Urinary bladder (tissue), 4 donors: ENCODE measurements around the gene GRIA3. TPM values are rescaled to one million over a fixed set of nuclear protein-coding genes. Genes with fewer than 3 reads are reported as not detected.

Source experiments
- DNase-seq: peaks from one replicate; pipeline ENCODE4 v3.0.0-alpha.2; 2015; ENCODE audit errors: extremely low spot score
- H3K27ac ChIP-seq: one replicate; pipeline ENCODE4 v1.5.1; 2013; ENCODE audit warnings: low read depth, mild to moderate bottlenecking, moderate library complexity
- H3K36me3 ChIP-seq: one replicate; pipeline ENCODE4 v1.6.1; 2013; ENCODE audit warnings: mild to moderate bottlenecking, moderate library complexity; ENCODE audit not compliant: insufficient read depth
- H3K4me1 ChIP-seq: one replicate; pipeline ENCODE4 v1.6.1; 2013; ENCODE audit warnings: mild to moderate bottlenecking, moderate library complexity; ENCODE audit not compliant: insufficient read depth
- H3K4me3 ChIP-seq: one replicate; pipeline ENCODE4 v1.5.1; 2013; ENCODE audit warnings: low read depth, low read length
- WGBS: extraction: QIAGEN DNeasy Blood & Tissue Kit; methylation state at CpG from one replicate; pipeline ENCODE4 v1.1.7; 2013; 5-methylcytosine and 5-hydroxymethylcytosine counted together
- polyA plus RNA-seq: library from polyadenylated mRNA; stranded (reverse); fragments of 200-250 nt; gene quantifications from one replicate; pipeline ENCODE4 v1.2.3, GENCODE V29; 2013
- total RNA-seq: library from RNA; depleted of rRNA; stranded (reverse); fragments of >200 nt; gene quantifications from one replicate; pipeline ENCODE4 v1.2.3, GENCODE V29; 2014
- donor health status: healthy with polysubstance abuse.
- donor health status: healthy.

Gene GRIA3
- total and polyA plus RNA-seq, 2 donors = 0.94 to 6.0 TPM

DNA sequence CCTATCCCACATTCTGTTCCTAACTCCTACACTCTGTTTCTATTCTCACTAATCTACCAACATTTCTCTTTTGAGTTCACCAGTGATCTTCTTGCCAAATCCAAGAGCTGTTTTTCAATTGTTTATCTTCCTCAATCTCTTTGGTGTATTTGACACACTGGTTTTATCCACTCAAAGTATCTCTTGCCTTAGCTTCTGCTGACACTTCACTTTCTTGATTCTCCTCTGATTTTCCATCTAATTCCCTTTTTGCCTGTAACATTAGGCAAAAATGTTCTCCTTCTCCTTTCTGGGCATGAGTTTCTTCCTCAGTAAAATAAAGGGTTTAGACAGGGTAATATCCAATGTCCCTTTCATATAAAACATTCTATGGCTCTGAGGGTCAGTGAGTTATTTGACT, 26.2 kb downstream of the GRIA3 start:
- H3K36me3 ChIP-seq = no peaks in the 10 kb centered on the region
- no peak overlapping the region for H3K27ac ChIP-seq
- H3K4me3 ChIP-seq = no peak overlapping the region
- no peaks in the 10 kb centered on the region for H3K4me1 ChIP-seq
- DNase-seq = no peak

DNA sequence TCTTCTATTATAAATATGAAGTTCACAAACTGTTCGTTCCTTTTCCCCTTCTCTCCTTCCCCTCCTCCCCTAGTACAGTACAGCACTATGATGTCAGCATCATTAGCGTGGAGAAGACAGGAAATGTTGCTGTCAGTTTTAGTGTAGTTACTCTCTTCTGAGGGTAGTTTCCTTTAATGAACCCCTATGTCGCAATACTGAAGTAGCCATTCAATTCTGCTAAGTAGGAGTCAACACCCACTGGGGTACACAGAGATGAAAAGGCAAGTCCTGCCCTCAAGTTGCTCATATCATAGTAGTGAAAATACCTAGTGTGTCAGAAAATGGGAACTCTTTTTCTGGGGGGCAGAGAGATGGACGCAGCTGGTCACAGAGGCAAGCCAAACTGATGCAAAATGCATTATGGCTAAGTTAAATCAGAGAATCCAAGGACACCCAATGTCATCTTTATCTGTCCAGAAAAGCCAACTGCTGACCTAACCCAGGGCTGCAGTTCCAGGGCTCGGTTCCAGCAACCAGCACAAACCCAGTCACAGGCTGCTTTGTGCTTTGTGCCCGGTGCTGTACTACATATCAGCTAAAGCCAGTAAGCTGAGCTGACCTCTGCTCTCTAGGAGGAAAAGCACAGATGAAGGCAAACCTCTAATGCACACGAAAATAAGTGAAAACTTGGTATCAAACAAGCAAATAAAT, 31.5 kb downstream of the GRIA3 start:
- Histone ChIP-seq H3K36me3 (no peaks in the 10 kb centered on the region), H3K4me3 (no peak overlapping the region), H3K4me1 (no peaks in the 10 kb centered on the region), H3K27ac (no peak overlapping the region)
- 68% methylated on average over 7 of the region's 7 CpGs for WGBS
- no peak for DNase-seq

DNA sequence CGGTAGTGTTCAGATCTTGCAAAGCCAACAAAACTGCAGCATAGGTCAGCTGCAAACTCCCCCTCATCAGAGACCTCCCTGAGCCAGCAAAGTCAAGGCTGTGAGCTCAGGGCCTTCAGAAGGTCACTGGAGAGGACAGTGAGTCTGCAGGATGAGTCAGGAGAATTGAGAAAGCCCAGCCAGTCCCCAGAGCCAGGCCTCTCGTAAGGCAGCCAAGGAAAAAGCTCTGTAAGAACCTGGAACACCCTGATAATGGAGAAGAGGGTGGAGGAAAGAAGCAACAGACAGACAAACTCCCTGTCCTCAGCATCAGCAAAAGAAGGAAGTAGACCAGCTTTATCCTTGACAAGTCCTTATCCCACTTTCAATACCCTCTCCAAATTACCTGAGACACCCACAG, 33.0 kb downstream of the GRIA3 start:
- no peaks in the 10 kb centered on the region for H3K4me1 ChIP-seq

DNA sequence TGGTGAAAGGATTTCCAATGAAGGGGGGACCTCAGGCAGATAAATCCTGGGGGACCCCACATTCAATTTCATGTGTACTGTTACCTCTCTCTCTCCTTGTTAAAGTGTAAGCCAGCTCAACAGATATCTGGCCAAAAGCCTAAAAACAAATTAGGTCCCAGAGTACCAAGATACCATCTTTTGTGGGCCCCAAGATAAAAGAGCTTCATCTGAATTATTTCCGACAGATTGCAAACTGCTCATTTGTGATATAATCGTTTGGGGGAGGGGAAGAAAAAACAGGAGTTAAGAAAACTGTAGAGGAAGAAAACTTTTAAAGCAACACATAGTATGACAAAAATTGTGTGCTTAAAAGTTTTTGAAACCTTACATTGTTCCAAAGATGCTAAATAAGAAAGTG, 33.6 kb downstream of the GRIA3 start:
- Histone ChIP-seq H3K4me3 (no peak overlapping the region), H3K4me1 (no peaks in the 10 kb centered on the region), H3K27ac (no peak overlapping the region), H3K36me3 (no peaks in the 10 kb centered on the region)
- WGBS = 83% methylated on average over 2 of the region's 2 CpGs
- DNase-seq = no peak

More for the DNA sequence above, 33.0 kb downstream of the GRIA3 start:
- H3K4me3 ChIP-seq = no peak overlapping the region
- DNase-seq = no peak
- no peaks in the 10 kb centered on the region for H3K36me3 ChIP-seq
- 56% methylated on average over 2 of the region's 2 CpGs for WGBS
- H3K27ac ChIP-seq = no peak overlapping the region

DNA sequence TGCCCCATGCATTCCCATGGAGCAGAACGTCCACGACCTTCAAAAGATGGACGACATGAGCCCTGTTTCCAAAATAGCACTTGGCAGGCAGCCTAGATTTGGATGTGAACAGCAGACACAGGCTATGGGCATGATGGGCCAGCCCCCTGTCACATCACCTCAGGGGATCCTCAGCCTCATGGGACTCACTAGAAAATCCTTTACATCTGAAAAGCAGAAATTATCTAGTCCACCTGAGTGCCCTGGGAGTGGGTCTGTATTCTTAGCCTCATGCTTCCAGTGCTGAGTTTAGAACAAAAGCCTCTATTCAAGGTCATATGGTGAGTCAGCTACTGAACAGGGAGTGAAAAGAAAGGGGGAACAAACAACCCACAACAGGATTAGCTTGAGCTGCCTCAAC, 35.8 kb downstream of the GRIA3 start:
- WGBS = 34% methylated on average over 3 of the region's 3 CpGs
- Histone ChIP-seq H3K4me3 (no peak overlapping the region), H3K36me3 (no peaks in the 10 kb centered on the region), H3K27ac (no peak overlapping the region), H3K4me1 (no peaks in the 10 kb centered on the region)
- no peak for DNase-seq

DNA sequence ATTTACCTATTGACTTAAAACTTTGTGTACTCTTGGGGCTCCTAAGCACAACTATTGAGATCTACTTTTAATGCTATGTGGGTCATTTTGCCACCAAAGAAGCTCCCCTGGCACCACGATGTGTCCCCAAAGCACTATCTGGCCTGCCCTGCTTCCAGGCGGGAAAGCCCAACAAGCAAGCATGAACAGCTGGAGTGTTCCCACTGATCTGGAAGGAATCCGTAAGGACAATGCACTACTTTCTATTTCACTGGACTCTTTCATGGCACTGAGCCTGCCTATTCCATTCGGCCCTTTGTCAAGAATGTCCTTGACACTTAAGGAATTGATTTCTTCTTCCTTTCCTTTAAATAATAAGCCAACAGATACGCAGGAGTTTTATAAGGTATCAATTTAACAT, 38.8 kb downstream of the GRIA3 start:
- no peak overlapping the region for H3K27ac ChIP-seq

DNA sequence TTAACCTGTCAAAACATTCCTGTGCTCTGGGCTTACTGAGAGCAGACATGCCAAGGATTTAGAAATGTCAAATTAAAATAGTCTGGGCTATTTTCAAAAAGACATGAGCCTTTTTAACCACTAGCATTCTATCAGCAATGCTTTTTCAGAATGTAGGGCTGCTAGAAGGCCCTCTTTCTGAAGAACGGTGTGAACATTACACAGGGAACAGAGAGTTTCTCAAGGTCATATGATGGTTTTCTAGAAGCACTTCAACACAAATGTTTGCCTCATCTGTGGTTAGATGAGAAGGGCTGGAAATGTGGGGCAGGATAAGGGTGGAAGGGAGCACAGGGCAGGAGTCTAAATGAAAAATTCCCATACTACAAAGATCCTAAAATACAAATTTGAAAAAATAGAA, 39.3 kb downstream of the GRIA3 start:
- H3K27ac ChIP-seq = no peak overlapping the region
- no peaks in the 10 kb centered on the region for H3K36me3 ChIP-seq
- H3K4me3 ChIP-seq = no peak overlapping the region
- no peak for DNase-seq
- WGBS = 61% methylated on average over 1 of the region's 1 CpG
- no peaks in the 10 kb centered on the region for H3K4me1 ChIP-seq

More for the DNA sequence above, 38.8 kb downstream of the GRIA3 start:
- no peak for DNase-seq
- Histone ChIP-seq H3K36me3 (no peaks in the 10 kb centered on the region), H3K4me1 (no peaks in the 10 kb centered on the region), H3K4me3 (no peak overlapping the region)
- WGBS = 46% methylated on average over 5 of the region's 5 CpGs

DNA sequence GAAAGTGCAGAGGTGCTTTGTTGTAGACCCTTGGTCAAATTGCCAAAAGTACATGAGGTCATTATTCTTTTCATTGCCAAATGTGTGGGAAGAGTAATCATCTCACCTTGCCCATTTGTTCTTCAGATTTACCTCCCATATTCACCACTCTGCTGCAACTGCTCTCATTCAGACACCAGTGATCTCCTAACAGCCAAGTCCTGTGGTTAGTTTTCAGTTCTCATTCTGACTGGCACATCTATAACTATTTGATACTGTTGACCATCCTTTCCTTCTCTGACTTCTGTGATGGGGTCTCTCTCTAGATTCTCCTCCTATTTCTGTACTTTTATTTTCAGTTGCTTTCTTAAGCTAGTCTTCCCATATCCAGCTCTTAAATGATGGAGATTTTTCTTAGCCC, 39.8 kb downstream of the GRIA3 start:
- Histone ChIP-seq H3K36me3 (no peaks in the 10 kb centered on the region), H3K4me3 (no peak overlapping the region), H3K27ac (no peak overlapping the region), H3K4me1 (no peaks in the 10 kb centered on the region)
- no peak for DNase-seq

DNA sequence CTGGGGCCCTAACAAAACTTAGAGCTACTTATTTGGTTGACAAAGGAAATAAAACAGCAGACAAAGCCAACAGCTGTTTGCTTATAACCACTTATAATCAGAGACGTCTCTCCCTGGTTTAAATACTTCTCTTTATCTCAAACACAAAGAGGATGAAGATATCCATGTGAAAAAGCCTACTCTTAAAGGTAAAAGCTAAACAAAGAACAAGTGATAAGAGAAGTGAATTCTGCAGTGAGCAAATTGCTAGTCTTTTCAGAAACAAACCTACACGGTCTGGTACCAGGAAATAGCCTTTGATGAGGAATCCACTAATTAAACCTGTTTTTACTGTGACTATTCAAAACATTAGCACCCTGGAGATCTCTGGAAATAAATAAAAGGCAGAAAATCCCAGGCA, 46.7 kb downstream of the GRIA3 start:
- H3K4me1 ChIP-seq = no peaks in the 10 kb centered on the region
- no peak overlapping the region for H3K27ac ChIP-seq
- H3K4me3 ChIP-seq = no peak overlapping the region
- WGBS = 23% methylated on average over 2 of the region's 2 CpGs
- H3K36me3 ChIP-seq = no peaks in the 10 kb centered on the region
- DNase-seq = no peak

DNA sequence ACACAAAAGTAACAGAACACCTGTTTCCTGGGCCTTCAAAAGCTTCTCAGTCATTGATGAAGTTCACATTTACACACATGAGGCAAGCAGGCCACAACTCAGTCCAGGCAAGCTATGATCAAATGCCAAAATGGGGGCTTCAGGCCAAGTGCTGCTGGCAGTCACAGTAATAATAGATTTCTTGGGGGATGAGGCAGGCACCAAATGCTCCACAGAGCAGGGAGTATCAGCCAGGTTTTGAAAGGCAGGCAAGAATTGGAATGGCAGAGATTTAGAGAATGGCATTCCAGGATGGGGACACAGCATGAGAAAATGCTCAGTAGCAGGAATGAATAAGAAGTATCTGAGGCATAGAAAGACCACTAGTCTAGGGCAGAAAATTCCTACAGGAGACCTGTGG, 52.8 kb downstream of the GRIA3 start:
- no peak for DNase-seq
- Histone ChIP-seq H3K36me3 (no peaks in the 10 kb centered on the region), H3K27ac (no peak overlapping the region), H3K4me1 (no peaks in the 10 kb centered on the region), H3K4me3 (no peak overlapping the region)

DNA sequence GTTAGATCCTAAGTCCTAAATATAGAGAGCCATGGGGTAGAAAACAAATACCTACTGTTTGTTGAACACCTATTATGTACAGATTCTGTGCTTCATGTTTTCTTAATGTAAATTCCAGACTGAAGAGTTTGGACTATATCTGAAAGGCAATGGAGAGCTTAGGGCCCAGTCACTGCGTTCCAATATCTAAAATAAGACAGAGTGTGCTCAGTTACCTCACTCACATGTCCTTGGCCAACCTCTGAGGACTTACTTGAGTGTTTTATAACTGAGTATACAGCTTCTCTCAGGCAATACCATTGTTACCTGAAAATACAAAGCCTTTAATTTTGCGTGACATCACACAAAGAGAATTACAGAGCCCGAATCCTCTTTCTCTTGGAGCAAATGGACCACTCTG, 53.2 kb downstream of the GRIA3 start:
- Histone ChIP-seq H3K27ac (no peak overlapping the region), H3K4me3 (no peak overlapping the region), H3K36me3 (no peaks in the 10 kb centered on the region), H3K4me1 (no peaks in the 10 kb centered on the region)
- WGBS = 92% methylated on average over 3 of the region's 3 CpGs
- no peak for DNase-seq

DNA sequence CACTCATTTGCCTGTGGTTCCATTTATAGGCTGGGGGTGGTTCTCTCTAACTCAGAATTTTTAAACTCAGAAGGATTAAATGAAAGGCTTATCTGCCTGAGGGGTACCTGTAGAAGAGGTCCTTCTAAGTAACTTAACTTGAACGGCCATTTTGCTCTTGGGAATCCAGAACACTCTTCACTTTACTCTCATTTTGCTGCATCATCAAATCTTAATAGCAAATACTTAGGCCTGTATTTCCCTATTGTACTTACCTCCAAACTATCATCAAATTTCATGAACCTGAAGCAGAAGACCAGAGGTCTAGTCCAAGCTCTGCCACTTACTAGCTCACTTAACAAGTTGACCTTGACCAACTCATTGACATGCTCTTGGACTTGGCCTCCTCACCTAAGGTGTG, 70.4 kb downstream of the GRIA3 start:
- Histone ChIP-seq H3K36me3 (no peaks in the 10 kb centered on the region), H3K4me3 (no peak overlapping the region), H3K4me1 (no peaks in the 10 kb centered on the region), H3K27ac (no peak overlapping the region)
- DNase-seq = no peak
- 87% methylated on average over 1 of the region's 1 CpG for WGBS

DNA sequence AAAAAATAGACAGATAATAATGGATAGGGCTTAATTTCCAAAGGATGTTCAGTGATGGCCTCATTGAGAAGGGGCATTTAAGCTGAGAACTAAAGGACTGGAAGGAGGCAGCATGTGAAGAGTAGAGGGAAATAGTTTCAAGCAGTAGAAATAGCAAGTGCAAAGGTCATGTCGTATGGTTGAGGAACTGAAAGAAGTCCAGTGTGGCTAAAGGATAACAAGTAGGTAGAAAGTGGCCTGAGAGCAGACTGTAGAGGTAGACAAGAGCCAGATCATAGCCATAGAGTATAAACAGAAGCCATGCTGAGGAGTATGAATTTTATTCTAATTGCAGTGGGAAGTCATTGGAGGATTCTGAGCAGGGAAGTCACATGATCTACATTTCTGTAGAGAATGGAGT, 72.3 kb downstream of the GRIA3 start:
- Histone ChIP-seq H3K36me3 (no peaks in the 10 kb centered on the region), H3K27ac (no peak overlapping the region), H3K4me1 (no peaks in the 10 kb centered on the region), H3K4me3 (no peak overlapping the region)
- 92% methylated on average over 1 of the region's 1 CpG for WGBS
- no peak for DNase-seq

DNA sequence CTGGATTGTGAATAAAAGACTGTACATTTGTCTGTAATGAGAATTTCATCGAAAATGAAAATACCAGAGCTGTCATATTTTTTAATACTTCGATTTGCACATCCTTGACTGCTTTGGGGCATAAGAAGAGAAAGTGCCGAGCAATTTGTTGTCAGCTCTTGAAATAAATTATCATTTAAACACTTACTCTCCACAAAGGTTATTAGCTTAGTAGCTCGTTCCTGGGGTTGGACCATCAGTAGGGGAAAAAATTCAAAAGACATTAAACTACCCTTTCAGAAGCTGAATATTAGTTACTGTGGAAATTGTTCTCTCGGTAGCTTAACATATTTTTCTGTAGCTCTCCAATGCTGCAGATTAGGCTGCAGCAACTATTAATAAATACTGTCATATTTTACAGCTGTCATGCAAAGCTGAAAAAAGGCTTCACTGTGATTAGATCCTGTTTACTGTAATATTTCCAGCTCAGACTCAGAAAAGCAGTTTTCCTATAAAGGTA, 76.9 kb downstream of the GRIA3 start:
- no peaks in the 10 kb centered on the region for H3K4me1 ChIP-seq
- no peaks in the 10 kb centered on the region for H3K36me3 ChIP-seq
- WGBS = 66% methylated on average over 5 of the region's 5 CpGs
- no peak for DNase-seq
- no peak overlapping the region for H3K27ac ChIP-seq
- H3K4me3 ChIP-seq = no peak overlapping the region

DNA sequence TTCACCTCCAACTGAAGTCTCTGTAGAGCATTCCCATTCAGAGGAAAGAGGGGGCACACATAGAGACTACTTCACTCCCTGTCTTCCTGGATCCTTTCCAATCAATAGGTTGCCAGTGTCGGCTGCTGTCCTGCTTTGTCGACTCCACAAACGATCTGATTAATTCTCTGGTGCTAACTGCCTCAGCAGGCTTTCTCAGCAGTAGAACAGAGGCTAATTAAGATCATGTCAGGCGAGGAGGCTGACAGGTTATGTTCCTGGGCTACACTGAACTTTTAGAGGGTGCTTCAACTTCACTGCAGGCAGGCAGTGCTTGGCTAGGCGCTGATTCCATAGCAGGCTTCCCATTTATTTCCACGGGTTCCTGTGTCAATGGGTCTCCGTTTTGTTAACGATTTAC, 79.2 kb downstream of the GRIA3 start:
- Histone ChIP-seq H3K36me3 (no peaks in the 10 kb centered on the region), H3K4me1 (no peaks in the 10 kb centered on the region), H3K27ac (no peak overlapping the region), H3K4me3 (no peak overlapping the region)
- DNase-seq = no peak
- WGBS = 36% methylated on average over 8 of the region's 8 CpGs
